GM19043 (cell line): ENCODE data around the gene UBQLNL.

ENCODE experiments used
- ATAC-seq: cut with Tn5 transposase; IDR thresholded peaks from one replicate; pipeline ENCODE4 v1.9.1; 2021; ENCODE audit warnings: low read depth; ENCODE audit not compliant: unreplicated experiment

The UBQLNL gene

GRCh38 chr11:5507933-5508305 is 8.6 kb downstream of the UBQLNL start:
- ATAC-seq: no peak

- no peak for ATAC-seq
Measured at GRCh38 chr11:5507177-5507932, 9.1 kb downstream of the UBQLNL start.

- no peak for ATAC-seq
Measured at GRCh38 chr11:5505363-5506048, 11.0 kb downstream of the UBQLNL start.

DNA sequence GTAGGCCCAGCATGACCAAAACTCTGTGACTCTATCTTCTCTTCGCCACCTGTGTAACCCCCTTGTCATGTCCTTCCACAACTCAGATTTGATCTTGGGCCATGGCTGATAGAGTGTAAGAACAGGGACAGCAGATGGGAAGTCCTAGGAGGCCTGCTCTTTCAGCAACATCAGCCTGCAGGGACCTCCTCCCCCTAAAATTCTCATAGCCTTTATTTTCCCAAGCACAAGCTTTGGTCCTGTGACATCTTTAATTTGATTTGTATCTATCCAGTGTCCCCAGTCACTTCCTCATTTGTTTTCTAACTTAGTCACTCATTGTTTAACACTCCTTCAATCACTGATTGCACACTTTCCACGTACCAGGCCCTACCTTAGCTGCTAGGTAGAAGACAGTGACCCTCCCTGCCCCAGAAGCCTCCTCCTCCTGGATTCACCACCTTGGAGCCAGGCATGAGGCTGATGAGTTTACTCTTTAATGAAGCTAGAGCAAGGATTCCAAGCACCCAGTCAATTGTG is 12.0 kb downstream of the UBQLNL start:
- no peak for ATAC-seq

DNA sequence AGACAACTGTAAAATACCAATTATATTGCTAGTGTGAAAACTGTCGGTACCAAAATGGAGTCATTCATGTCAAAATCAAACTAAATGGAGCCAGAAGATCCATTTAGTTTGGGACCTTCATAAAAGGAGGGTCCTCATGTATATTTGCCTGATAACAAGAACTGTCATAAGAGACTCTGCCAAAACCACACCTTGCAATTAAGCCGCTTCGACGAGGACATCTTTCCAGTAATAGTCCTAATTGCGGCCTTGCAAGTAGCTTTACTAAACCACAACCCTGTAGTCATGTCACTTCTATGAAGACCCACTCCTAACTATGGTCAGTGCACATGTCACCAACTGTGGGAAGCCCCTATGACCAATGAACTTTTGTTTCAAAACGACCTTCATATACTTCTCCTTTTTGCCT is 16.1 kb downstream of the UBQLNL start:
- no peak for ATAC-seq

DNA sequence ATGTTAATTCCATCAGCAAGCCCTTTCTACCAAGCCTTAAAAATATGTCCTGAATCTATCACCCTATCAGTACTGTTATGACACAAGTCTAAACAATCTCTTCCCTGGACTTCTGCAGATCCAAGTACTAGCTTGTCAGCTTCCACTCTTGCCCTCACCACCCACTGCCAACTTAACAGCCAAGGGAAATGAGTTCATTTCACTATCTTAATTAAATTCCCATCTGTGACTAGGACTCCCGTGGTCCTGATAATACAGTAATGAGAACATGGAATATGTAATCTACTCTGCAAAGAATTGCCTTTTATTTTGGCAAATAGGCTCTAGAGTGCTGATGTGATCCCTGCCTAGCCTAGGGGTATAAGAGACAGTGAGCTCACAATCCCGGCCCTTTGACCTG is 16.8 kb downstream of the UBQLNL start:
- ATAC-seq: no peak

- no peak for ATAC-seq
Measured at GRCh38 chr11:5489576-5490357, 26.7 kb downstream of the UBQLNL start.

DNA sequence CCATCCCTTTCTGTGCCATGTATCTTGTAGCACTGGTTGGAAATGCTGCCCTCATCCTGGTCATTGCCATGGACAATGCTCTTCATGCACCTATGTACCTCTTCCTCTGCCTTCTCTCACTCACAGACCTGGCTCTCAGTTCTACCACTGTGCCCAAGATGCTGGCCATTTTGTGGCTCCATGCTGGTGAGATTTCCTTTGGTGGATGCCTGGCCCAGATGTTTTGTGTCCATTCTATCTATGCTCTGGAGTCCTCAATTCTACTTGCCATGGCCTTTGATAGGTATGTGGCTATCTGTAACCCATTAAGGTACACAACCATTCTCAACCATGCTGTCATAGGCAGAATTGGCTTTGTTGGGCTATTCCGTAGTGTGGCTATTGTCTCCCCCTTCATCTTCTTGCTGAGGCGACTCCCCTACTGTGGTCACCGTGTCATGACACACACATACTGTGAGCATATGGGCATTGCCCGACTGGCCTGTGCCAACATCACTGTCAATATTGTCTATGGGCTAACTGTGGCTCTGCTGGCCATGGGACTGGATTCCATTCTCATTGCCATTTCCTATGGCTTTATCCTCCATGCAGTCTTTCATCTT is 27.6 kb downstream of the UBQLNL start:
- ATAC-seq: no peak

GRCh38 chr11:5488385-5488784 is 28.1 kb downstream of the UBQLNL start, which contains the start of gene OR52D1:
Gene OR52D1, plus strand, starts transcription at chr11:5488685. Its CDS starts 22 bp downstream, at chr11:5488707.
- no peak for ATAC-seq

- ATAC-seq: no peak
Measured at GRCh38 chr11:5486421-5486820, 30.1 kb downstream of the UBQLNL start.

- no peak for ATAC-seq
Measured at GRCh38 chr11:5486003-5486402, 30.5 kb downstream of the UBQLNL start.

DNA sequence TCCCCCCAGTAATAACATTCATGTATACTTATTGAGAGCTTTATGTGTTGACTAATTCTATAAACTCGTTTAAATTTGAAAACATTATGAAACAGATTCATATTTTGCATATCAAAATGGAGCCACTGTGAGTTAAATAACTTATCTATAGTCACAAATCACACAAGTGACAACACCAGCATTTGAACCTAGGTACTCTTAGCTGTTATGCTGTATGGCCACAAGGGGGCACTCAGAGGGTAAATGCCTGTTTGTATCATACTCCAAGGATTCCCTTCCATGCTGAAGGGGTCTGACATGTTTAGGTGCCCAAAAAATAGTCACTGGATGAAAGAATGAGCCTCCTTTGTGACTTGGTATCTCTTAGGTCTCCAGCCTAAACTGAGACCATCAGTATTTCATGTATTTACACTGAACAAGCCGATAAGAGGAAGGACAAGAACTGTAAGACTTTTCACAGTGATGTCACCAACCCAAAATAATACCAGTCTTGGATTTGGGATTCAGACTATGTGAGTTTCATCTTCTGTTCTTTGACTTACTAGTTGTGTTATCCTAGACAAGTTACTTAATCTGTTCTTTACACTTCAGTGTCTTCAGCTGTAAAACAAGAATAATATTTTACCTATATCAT is 40.2 kb downstream of the UBQLNL start:
- ATAC-seq: peak; percentile 89

GRCh38 chr11:5473921-5474320 is 42.6 kb downstream of the UBQLNL start:
- no peak for ATAC-seq

- no peak for ATAC-seq
Measured at GRCh38 chr11:5467527-5467926, 49.0 kb downstream of the UBQLNL start.
